ENCODE results near the gene RPL12.

- TF ChIP-seq CTCF (optimal IDR thresholded peaks at IDR 0.05 in 1 of 3, IDR thresholded peaks at IDR 0.05 in 1 of 3, conservative IDR thresholded peaks at IDR 0.05 in 1 of 3; ENCODE audit: extremely low read depth in 1 of 3, insufficient read depth in 2 of 3, low read length in 3 of 3) (peak in 1 of 3 experiments; percentile 11), EZH2 (IDR thresholded peaks at IDR 0.05; ENCODE audit: low read length) (no peak)
Measured at GRCh38 chr9:127494304-127494702, 43.1 kb upstream of the RPL12 start.
